Osteocyte (in vitro differentiated cells): Measurements from ENCODE around the gene OTUB1. TPM values are rescaled to one million over a fixed set of nuclear protein-coding genes. Genes with fewer than 3 reads are reported as not detected.

Source experiments
- DNase-seq: peaks from one replicate; pipeline ENCODE4 v3.0.0; 2021; ENCODE audit warnings: mixed read lengths; ENCODE audit not compliant: unreplicated experiment; ENCODE audit errors: extremely low spot score
- H3K27ac Mint-ChIP-seq: one replicate; pipeline ENCODE4 v1.8.0; 2021; ENCODE audit warnings: mild to moderate bottlenecking, mixed read lengths; ENCODE audit not compliant: unreplicated experiment
- H3K27me3 Mint-ChIP-seq: one replicate; pipeline ENCODE4 v1.8.0; 2021; ENCODE audit warnings: mixed read lengths; ENCODE audit not compliant: unreplicated experiment
- H3K36me3 Mint-ChIP-seq: one replicate; pipeline ENCODE4 v1.8.0; 2021; ENCODE audit warnings: mixed read lengths; ENCODE audit not compliant: unreplicated experiment
- H3K4me1 Mint-ChIP-seq: one replicate; pipeline ENCODE4 v1.8.0; 2021; ENCODE audit warnings: mixed read lengths; ENCODE audit not compliant: unreplicated experiment
- H3K4me3 Mint-ChIP-seq: one replicate; pipeline ENCODE4 v1.8.0; 2021; ENCODE audit warnings: mild to moderate bottlenecking, moderate library complexity, mixed read lengths; ENCODE audit not compliant: unreplicated experiment
- H3K9me3 Mint-ChIP-seq: one replicate; pipeline ENCODE4 v1.8.0; 2021; ENCODE audit warnings: mixed read lengths; ENCODE audit not compliant: unreplicated experiment
- CTCF ChIP-seq: fragments of 200-600 bp; sonication (generic); IDR thresholded peaks from 2 replicates; pipeline ENCODE4 v1.5.0; 2021; ENCODE audit warnings: antibody characterized with exemption, mild to moderate bottlenecking, moderate library complexity
- total RNA-seq: library from RNA; stranded (reverse); gene quantifications from 2 replicates; pipeline ENCODE4 v1.2.1, GENCODE V29; 2021

The OTUB1 gene
- total RNA-seq, 1 donor from 2014 or later: 71.4 TPM

GRCh38 chr11:64023712-64024710 is 37.8 kb downstream of the OTUB1 start:
- Mint-ChIP-seq H3K27me3 (no peaks in the 10 kb centered on the region), H3K4me3 (no peak overlapping the region), H3K36me3 (no peaks in the 10 kb centered on the region), H3K9me3 (no peaks in the 10 kb centered on the region), H3K27ac (no peak overlapping the region), H3K4me1 (peaks cover 29% of the 10 kb centered on the region)
- no peak for TF ChIP-seq CTCF
- DNase-seq: no peak

- Mint-ChIP-seq H3K27ac (no peak overlapping the region), H3K4me1 (peaks cover 29% of the 10 kb centered on the region), H3K27me3 (no peaks in the 10 kb centered on the region), H3K9me3 (no peaks in the 10 kb centered on the region), H3K36me3 (no peaks in the 10 kb centered on the region), H3K4me3 (no peak overlapping the region)
- no peak for TF ChIP-seq CTCF
- DNase-seq: no peak
Observed at GRCh38 chr11:64025205-64025604, 39.0 kb downstream of the OTUB1 start.

- no peak overlapping the region for H3K4me3 Mint-ChIP-seq
Observed at GRCh38 chr11:64026575-64027205, 40.5 kb downstream of the OTUB1 start.

GRCh38 chr11:64027651-64028397 is 41.6 kb downstream of the OTUB1 start:
- no peak overlapping the region for H3K4me3 Mint-ChIP-seq
- H3K27me3 Mint-ChIP-seq: peaks cover 3% of the 10 kb centered on the region
- no peak overlapping the region for H3K27ac Mint-ChIP-seq
- DNase-seq: no peak
- TF ChIP-seq CTCF: no peak
- peaks cover 18% of the 10 kb centered on the region for H3K4me1 Mint-ChIP-seq
- no peaks in the 10 kb centered on the region for H3K36me3 Mint-ChIP-seq
- H3K9me3 Mint-ChIP-seq: no peaks in the 10 kb centered on the region

More at GRCh38 chr11:64026575-64027205, 40.5 kb downstream of the OTUB1 start:
- TF ChIP-seq CTCF: no peak
- no peak overlapping the region for H3K27ac Mint-ChIP-seq
- DNase-seq: no peak
- H3K4me1 Mint-ChIP-seq: peaks cover 26% of the 10 kb centered on the region
- no peaks in the 10 kb centered on the region for H3K9me3 Mint-ChIP-seq
- H3K27me3 Mint-ChIP-seq: no peaks in the 10 kb centered on the region
- no peaks in the 10 kb centered on the region for H3K36me3 Mint-ChIP-seq
